DOHH2 (cell line): ENCODE data around the gene TMEM94.

Experiments used
- CTCF ChIP-seq: fragments of 200-600 bp; sonication (generic); IDR thresholded peaks from one replicate; pipeline ENCODE4 v1.5.1; 2014; ENCODE audit warnings: antibody characterized with exemption, mild to moderate bottlenecking, low read depth, low read length; ENCODE audit not compliant: poor library complexity, severe bottlenecking
- EZH2phosphoT487 ChIP-seq: fragments of 200-600 bp; sonication (generic); IDR thresholded peaks from 2 replicates; pipeline ENCODE4 v1.6.1; 2017; ENCODE audit warnings: borderline replicate concordance, mild to moderate bottlenecking, antibody characterized with exemption, low read length, moderate library complexity, mixed read lengths

- TF ChIP-seq CTCF (no peak), EZH2phosphoT487 (no peak)
These were observed 92.4 kb downstream of the TMEM94 start for GRCh38 chr17:75548813-75549212.
